Glutamatergic neuron (in vitro differentiated cells): ENCODE data around the gene LMOD1. TPM values are rescaled to one million over a fixed set of nuclear protein-coding genes. Genes with fewer than 3 reads are reported as not detected.

ENCODE experiments used
- DNase-seq: peaks from one replicate; pipeline ENCODE4 v3.0.0; 2022
- H3K27ac Mint-ChIP-seq: one replicate; pipeline ENCODE4 v1.8.0; 2020; ENCODE audit warnings: mild to moderate bottlenecking, mixed read lengths, inconsistent platforms; ENCODE audit not compliant: unreplicated experiment
- H3K27me3 Mint-ChIP-seq: one replicate; pipeline ENCODE4 v1.8.0; 2020; ENCODE audit warnings: mild to moderate bottlenecking, moderate library complexity, mixed read lengths, inconsistent platforms; ENCODE audit not compliant: unreplicated experiment
- H3K36me3 Mint-ChIP-seq: one replicate; pipeline ENCODE4 v1.8.0; 2020; ENCODE audit warnings: mild to moderate bottlenecking, mixed read lengths, inconsistent platforms; ENCODE audit not compliant: unreplicated experiment
- H3K4me1 Mint-ChIP-seq: one replicate; pipeline ENCODE4 v1.8.0; 2020; ENCODE audit warnings: mild to moderate bottlenecking, low read depth, mixed read lengths, inconsistent platforms; ENCODE audit not compliant: unreplicated experiment
- H3K4me3 Mint-ChIP-seq: one replicate; pipeline ENCODE4 v1.8.0; 2020; ENCODE audit warnings: mild to moderate bottlenecking, mixed read lengths, inconsistent platforms; ENCODE audit not compliant: unreplicated experiment
- H3K9me3 Mint-ChIP-seq: one replicate; pipeline ENCODE4 v1.8.0; 2020; ENCODE audit warnings: mild to moderate bottlenecking, moderate library complexity, mixed read lengths, inconsistent platforms; ENCODE audit not compliant: unreplicated experiment
- CTCF ChIP-seq: fragments of 200-600 bp; sonication (generic); IDR thresholded peaks from one replicate; pipeline ENCODE4 v1.5.0; 2021; ENCODE audit not compliant: partially characterized antibody, unreplicated experiment
- total RNA-seq: library from RNA; stranded (reverse); fragmentation: NEBNext Ultra II Directional; extraction: Animal tissue kit (Norgen Biotek cat#: 25700); gene quantifications from one replicate; pipeline ENCODE4 v1.2.1, GENCODE V29; 2021; ENCODE audit not compliant: unreplicated experiment

LMOD1 gene
- total RNA-seq, 1 donor from 2014 or later = 0.20 TPM

- H3K36me3 Mint-ChIP-seq = peaks cover 4% of the 10 kb centered on the region
- H3K27ac Mint-ChIP-seq = peak overlapping the region; percentile 55
- peaks cover 16% of the 10 kb centered on the region for H3K4me1 Mint-ChIP-seq
- no peak for TF ChIP-seq CTCF
- no peak for DNase-seq
- peaks cover 6% of the 10 kb centered on the region for H3K27me3 Mint-ChIP-seq
- no peak overlapping the region for H3K4me3 Mint-ChIP-seq
- H3K9me3 Mint-ChIP-seq = peaks cover 8% of the 10 kb centered on the region
Observed at GRCh38 chr1:201883786-201884185, 62.6 kb downstream of the LMOD1 start.

- peaks cover 4% of the 10 kb centered on the region for H3K36me3 Mint-ChIP-seq
- peaks cover 8% of the 10 kb centered on the region for H3K9me3 Mint-ChIP-seq
- no peak overlapping the region for H3K4me3 Mint-ChIP-seq
- DNase-seq = no peak
- H3K27me3 Mint-ChIP-seq = peaks cover 8% of the 10 kb centered on the region
- H3K4me1 Mint-ChIP-seq = peaks cover 16% of the 10 kb centered on the region
- H3K27ac Mint-ChIP-seq = no peak overlapping the region
- no peak for TF ChIP-seq CTCF
Observed at GRCh38 chr1:201883266-201883665, 63.1 kb downstream of the LMOD1 start.

- Mint-ChIP-seq H3K9me3 (peaks cover 8% of the 10 kb centered on the region), H3K4me3 (no peak overlapping the region), H3K36me3 (peaks cover 4% of the 10 kb centered on the region), H3K27me3 (peaks cover 7% of the 10 kb centered on the region), H3K27ac (no peak overlapping the region), H3K4me1 (peaks cover 16% of the 10 kb centered on the region)
- no peak for TF ChIP-seq CTCF
- DNase-seq = no peak
Observed at GRCh38 chr1:201882665-201883132, 63.6 kb downstream of the LMOD1 start.

GRCh38 chr1:201881617-201882016 is 64.7 kb downstream of the LMOD1 start:
- DNase-seq = no peak
- peaks cover 3% of the 10 kb centered on the region for H3K27me3 Mint-ChIP-seq
- peaks cover 4% of the 10 kb centered on the region for H3K36me3 Mint-ChIP-seq
- no peak for TF ChIP-seq CTCF
- peaks cover 16% of the 10 kb centered on the region for H3K4me1 Mint-ChIP-seq
- H3K4me3 Mint-ChIP-seq = no peak overlapping the region
- H3K9me3 Mint-ChIP-seq = peaks cover 6% of the 10 kb centered on the region
- no peak overlapping the region for H3K27ac Mint-ChIP-seq

- no peak for DNase-seq
- H3K4me1 Mint-ChIP-seq = peaks cover 16% of the 10 kb centered on the region
- peaks cover 3% of the 10 kb centered on the region for H3K27me3 Mint-ChIP-seq
- H3K9me3 Mint-ChIP-seq = peaks cover 5% of the 10 kb centered on the region
- peaks cover 4% of the 10 kb centered on the region for H3K36me3 Mint-ChIP-seq
- H3K27ac Mint-ChIP-seq = no peak overlapping the region
- no peak overlapping the region for H3K4me3 Mint-ChIP-seq
- no peak for TF ChIP-seq CTCF
Observed at GRCh38 chr1:201880928-201881571, 65.3 kb downstream of the LMOD1 start.
